Islet of Langerhans (tissue), 1 donor: Measurements from ENCODE around the gene GMPR.
"Not testable (repeated sequence)": the region's sequence is repeated elsewhere in the genome, so short reads cannot be mapped to it uniquely, and the experiment has no call there.

Source experiments
- FAIRE-seq: peaks from one replicate; lab custom pipeline; 2011; peaks lifted over from hg19 to GRCh38; lab: Jason Lieb, UNC

Gene GMPR

DNA sequence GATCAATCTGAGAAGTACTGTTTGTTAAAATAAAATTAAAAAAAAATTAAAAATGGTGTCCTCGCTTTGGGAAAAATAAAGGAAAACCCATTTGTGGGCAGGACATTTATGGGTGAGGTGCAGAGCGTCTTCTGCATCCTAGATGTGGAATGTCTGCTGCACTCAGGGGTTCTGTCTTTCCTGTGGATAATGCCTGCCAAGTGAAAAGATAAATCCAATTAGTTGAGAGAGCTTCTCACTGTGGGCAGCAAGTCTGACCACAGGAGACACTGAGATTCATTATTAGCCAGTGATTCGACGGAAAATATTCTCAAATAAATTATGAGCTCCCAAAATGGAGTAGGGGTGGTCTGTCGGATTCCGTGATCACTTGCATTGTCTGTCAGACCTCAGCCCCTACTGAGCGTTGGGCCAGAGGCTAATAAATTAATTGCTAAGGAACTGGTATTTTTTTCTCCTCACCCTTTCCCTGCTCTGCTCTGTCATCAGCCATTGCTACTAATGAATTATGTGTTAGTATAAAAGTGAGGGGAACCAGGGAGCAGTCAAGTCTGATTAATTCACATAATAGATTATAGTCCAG is 10.0 kb downstream of the GMPR start:
- no peak for FAIRE-seq

DNA sequence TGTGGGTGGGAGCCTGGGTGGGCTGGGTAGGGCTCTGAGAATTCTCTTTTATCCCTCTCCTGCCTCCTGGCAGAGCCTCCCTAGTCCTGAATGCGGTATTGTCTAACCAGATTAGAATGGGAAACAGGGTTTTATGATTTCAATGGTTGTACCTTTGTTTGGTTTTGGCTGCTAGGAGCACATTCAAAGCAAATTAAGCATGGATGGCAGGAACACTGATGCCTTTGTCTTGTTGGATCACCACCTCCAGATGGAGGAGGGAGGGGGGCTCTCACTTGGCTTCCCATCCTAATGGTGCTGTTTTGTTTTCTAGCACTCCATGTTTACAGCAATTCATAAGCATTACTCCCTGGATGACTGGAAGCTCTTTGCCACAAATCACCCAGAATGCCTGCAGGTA is 11.6 kb downstream of the GMPR start:
- no peak for FAIRE-seq

DNA sequence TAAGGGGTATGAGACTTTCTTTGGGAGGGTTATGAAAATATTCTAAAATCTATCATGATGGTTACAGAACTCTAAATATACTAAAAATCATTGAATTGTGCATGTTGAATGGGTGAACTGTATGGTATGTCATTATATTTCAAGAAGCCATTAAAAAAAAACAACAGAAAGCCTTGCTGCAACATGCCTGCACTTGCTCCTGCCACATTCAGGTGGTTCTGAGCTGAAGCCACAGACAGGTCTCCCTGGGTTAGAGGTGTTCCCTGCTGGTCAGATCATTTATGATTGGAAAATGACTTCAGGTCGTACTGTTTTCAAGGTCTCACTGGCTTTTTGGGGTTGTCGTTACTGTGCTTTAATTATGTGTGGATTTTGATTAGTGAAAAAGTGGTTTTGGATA is 13.3 kb downstream of the GMPR start:
- FAIRE-seq: no peak

DNA sequence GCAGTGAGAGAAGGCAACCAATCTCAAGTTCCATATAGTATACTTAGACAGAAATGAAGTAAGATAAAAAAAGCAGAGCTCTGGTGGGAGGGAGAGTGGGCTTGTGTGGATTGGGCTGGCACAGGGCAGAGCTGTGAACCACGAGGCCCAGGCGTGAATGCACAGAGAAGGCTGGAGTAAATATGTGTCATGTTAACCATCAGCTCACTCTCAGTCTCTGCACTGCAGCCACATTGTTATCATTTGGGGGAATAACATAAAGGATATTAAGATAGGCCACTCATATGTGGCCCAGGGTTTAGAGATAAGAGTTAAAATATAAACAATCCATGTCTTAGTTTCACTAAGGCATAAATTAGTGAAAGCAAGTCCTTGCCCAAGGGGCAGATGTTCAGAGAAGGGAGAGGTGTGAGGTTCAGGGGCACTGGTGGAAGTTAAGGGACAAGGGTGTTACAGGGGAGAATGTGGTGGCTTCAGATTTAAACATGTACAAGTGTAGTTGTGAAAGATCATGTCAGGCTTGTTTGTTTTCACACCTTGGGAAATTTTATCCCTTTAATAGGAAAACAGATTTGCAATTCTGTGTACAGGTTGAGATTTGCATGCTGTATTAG is 14.4 kb downstream of the GMPR start:
- no peak for FAIRE-seq

DNA sequence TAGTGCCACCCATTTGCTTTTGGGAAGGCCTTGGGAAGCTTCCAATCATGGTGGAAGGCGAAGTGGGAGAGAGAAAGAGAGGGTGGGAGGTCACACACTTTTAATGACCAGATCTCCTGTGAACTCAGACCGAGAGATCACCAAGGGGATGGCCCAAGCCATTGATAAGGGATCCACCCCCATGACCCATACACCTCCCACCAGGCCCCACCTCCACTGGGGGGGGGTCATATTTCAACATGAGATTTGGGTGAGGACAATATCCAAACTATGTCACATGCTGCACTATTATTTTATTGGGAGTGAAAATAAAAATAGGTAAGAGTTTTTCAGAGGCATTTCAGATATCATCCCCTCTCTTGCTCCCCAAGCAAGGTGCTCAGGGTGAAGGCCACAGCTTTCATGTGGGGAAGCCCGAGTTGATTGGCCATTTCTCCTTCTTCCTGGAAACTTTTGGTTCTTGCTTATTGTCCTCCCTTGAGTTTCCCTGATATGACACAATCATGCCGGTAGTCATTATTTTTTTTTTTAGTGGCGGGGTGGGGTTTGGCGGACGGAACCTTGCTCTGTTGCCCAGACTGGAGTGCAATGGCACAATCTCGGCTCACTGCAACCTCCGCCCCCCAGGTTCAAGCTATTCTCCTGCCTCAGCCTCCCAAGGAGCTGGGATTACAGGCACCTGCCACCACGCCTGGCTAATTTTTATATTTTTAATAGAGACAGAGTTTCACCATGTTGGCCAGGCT is 15.2 kb downstream of the GMPR start:
- FAIRE-seq: no peak

DNA sequence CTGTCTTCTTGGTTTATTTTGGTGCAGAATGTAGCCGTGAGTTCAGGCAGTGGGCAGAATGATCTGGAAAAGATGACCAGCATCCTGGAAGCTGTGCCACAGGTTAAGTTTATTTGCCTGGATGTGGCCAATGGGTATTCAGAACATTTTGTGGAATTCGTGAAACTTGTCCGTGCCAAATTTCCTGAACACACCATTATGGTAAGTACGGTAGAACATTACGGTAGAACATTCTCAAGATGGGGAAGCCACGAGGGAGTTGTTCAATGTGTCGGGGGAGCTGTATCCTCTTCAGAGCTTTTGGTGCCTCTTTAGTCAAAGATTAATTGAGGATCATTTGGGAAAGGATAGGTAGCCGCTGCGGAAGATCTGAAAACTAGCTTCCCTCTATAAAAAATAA is 16.1 kb downstream of the GMPR start:
- no peak for FAIRE-seq

DNA sequence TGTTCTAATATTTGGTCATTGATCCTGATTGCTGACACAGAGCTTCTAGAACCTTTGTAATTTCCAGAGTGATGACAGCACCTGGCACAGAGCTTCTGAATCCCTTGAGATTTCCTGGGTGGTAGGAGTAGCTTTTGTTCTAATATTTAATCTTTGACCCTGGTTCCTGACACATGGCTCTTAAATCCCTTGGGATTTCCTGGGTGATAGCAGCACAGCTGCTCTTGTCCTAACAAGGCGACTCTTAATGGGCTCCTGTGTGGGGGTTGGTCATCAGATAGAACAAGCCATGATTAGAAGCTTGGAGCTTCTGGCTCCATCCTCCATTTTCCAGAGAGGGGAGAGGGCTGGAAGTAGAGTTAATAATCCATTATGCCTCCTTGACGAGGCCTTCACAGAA is 18.4 kb downstream of the GMPR start:
- FAIRE-seq: no peak

DNA sequence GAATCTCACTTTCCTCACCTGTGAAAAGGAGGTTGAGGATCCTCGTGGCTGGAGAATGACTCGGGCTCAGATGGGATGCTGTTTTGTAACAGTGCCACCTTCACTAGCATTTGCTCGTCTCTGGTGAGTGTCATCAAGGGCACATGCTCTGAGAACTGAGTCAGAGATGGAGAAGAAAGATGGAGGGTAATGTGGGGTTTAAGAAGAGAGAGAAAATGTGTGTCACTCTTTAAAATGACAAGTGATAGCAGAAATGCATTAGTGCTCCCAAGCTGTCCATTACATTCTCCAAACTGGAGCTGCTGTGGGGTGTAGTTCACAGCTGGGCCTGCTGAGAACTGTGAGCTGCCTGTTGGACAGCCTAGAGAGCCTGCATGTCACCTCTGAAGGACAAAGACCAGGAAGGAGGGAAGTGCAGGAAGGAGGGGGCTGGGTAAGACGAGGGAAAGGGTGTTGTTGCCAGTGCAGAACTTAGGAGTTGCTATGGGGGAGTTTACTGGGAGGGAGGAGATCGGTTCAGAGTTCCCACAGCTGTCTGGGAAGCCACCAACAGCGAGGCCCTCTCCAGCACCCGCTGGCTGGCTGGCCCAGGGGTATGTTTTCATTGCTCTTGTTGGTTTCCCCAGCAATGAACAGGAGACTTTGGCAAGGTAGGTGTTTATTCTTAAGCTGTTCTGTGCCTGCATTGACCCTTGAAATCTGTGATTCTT is 19.8 kb downstream of the GMPR start:
- FAIRE-seq: no peak

DNA sequence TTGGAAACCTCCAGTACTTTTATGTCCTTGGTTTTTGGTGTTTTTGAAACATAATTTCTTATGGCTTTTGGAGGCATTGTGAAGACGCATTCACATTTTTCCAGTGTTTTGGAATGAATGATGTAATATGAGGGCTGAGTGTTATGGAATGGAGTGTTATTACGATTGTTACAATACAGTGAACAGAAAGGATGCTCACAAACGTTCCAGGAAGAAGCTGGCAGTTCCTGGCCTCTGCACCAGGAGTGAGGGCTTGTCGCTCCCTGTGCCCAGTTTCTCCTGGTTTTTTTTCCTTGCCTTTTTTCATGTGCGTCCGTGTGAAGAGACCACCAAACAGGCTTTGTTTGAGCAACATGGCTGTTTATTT is 20.3 kb downstream of the GMPR start:
- FAIRE-seq: no peak

DNA sequence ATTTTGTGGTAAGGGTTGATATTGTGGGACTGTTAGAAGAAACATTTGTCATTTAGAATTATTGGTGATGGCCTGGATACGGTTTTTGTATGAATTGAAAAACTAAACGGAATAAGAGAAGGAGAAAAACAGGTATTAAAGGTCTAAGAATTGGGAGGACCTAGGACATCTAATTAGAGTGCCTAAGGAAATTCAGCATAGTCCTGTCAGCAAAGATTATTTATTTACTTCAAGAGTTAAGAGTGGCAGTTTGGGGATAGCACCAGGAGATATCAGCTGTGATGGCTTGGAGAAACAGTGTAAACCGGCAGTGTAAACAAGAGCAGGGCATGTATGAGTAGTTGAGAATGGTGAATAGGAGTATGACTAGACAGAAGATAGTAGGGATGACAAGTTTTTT is 21.2 kb downstream of the GMPR start:
- FAIRE-seq: not testable (repeated sequence)

DNA sequence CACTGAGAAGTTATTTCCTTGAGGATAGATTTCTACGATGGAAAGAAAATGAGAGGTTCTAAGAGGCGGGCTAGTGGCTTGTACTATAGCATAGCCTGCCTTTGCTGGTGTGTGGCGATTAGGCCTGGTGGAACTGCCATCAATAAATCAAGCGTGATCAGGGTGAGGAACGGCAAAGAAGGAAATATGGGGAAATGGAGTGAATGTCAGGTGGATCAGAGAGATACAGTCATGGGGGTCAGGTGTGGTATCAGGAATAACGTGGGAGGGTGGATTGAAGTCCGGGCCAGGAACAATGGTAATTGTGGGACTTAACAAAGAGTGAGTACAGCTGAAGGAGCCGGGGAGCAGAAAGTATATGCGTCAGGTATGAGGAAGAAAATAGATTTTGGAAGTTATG is 22.2 kb downstream of the GMPR start:
- FAIRE-seq: not testable (repeated sequence)

DNA sequence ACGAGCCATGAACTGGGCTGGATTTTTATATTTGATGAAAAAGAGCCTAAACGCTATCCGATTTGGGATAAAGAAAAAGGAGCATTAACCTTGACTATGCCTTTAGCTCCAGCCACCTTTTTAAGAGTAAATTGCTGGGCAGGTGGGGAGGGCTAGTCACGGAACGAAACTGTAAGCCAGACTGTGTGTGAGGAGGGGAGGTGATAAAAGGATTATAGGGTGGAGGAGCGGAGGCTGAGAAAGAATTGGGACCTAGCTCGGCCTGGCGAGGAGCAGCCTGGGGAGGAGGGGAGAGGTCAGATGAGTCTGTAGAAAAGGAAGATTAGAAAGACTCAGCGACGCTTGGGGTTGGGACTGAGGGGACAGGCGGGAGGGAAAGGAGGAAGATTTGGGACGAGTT is 24.4 kb downstream of the GMPR start:
- not testable (repeated sequence) for FAIRE-seq

DNA sequence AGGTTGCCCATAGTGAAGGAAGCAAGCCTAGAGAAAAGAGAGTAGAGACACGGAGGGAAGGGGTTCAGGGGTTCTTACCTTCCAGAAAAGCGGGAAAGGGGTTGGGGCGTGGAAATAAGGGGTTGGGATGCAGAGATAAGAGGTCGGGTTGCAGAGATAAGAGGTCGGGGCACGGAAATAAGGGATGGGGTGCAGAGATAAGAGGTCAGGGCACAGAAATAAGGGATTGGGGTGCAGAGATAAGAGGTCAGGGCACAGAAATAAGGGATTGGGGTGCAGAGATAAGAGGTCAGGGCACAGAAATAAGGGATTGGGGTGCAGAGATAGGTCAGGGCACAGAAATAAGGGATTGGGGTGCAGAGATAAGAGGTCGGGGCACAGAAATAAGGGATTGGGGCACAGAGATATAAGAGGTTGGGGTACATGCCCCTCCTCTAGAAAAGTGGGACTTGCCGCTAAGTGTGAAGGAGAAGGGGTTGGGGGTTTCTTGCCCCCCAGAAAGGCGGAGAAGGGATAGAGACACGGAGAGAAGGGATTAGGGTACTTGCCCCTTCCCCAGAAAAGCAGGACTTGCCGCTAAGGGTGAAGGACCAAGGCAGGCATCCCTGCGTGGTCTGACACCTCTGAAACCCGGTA is 25.2 kb downstream of the GMPR start:
- FAIRE-seq: not testable (repeated sequence)

DNA sequence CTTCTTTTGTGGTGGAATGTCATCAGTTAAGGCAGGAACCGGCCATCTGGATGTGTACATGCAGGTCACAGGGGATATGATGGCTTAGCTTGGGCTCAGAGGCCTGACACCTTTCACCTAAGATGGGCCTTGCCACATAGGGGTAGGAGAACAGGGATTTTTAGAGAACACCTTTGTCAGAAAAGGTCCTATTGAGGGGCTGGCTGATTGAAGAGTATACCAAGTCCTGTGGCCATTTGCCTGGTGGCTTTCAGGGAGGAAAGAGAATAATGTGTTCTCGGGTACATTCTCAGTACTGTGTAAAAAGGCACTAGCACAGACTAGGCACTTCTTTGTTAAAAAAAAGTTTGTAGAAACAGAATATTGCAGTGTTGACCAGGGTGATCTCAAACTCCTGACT is 26.4 kb downstream of the GMPR start:
- FAIRE-seq: no peak

DNA sequence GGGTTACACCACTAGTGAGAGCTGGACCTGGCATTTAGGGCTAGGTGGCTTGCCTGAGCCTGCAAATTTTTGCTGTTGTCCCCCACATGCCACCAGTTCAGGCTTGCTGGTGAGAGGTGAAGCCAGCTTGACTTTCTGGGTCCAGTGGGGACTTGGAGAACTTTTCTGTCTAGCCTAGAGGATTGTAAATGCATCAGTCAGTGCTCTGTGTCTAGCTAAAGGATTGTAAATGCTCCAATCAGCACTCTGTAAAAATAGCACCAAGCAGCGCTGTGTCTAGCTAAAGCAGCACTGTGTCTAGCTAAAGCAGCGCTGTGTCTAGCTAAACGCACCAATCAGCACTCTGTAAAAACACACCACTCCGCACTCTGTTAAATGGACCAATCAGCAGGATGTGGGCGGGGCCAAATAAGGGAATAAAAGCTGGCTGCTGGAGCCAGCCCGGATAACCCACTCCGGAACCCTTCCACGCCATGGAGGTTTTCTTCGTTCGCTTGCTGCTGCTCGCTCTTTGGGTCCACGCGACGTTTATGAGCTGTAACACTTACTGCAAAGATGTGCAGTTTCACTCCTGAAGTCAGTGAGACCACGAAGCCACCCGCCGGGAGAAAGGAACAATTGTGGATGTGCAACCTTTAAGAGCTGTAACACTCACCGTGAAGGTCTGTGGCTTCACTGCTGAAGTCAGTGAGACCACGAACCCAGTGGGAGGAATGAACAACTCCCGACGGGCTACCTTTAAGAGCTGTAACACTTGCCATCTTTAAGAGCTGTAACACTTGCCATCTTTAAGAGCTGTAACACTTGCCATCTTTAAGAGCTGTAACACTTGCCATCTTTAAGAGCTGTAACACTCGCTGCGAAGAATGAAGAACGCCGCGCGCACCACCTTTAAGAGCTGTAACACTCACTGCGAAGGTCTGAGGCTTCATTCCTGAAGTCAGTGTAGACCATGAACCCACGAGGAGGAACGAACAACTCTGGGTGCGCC is 27.3 kb downstream of the GMPR start:
- FAIRE-seq: no peak

DNA sequence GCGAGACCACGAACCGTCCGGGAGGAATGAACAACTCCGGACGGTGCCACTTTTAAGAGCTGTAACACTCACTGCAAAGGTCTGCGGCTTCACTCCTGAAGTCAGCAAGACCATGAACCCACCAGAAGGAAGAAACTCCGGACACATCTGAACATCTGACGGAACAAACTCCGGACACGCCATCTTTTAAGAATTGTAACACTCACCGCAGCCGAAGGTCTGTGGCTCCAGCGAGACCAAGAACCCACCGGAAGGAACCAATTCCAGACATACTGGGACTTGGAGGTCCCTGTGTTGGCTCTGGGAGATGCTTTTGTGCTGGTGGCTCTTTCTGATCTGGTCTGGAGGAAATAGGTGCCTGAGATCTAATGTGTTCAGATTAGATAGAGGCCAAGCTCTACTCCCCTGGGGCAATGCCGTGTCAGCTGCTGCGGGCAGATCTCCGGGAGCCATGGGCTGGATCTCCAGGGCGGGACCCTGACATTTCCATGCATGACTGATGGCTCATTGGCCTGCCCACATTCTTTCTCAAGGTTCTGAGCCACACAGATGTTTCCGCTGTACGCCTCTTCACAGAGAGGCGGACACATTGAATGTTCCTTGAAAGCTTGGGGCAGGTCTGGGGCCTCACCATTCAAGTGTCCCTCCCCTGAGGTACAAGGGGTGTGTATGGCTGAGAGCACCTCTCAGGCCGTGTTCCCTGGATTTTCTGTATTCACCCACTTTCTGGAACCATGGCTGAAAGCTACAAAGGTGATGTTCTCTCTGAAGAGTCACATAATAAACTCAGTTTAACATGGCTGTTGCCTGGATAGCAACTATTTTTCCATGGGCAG is 29.3 kb downstream of the GMPR start:
- FAIRE-seq: no peak

DNA sequence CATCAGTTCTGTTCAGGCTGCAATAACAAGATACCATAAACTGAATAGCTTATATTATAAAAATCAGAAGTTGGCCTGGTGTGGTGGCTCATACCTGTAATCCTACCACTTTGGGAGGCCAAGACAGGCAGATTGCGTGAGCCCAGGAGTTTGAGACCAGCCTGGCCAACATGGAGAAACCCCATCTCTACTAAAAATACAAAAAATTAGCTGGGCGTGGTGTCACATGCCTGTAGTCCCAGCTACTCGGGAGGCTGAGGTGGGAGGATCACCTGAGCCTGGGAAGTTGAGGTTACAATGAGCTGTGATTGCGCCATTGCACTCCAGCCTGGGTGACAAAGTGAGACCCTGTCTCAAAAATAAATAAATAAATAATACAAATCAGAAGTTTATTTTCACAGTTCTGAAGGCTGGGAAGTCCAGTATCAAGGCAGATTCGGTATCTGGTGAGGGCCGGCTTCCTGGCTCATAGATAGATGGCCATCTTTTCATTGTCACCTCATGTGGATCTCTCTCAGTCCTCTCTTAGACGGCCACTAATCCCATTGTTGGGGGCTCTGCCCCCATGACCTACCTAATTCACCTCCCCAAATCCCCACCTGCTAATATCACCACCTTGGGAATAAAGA is 31.2 kb downstream of the GMPR start:
- not testable (repeated sequence) for FAIRE-seq

DNA sequence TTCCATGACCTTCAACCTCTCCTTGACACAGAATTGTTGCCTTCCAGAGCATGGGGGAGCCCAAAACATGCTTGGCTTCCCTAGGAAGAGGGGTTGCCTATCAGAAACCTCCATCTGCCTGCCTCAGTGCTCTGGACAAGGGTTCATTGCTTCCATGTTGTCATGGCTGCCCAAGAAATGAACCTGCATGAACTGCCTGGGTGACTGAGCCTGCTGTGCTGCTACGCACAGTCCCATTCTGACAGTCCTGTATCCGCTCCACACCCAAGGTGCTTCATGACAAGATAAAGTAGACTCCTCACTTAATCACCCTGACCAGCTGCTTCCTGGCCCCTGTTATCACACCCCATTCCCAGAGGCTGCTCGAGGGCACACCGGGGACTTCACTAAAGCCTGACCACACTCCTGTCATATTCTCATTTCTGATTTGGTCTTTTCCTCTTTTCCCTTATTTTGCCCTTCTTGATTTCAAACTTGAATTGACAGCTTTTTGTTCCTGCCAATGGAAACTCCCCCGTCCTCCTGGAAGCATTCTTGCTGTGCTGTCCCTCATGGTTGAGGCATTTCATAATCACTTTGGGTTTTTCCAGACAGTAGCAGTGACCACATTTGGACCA is 31.9 kb downstream of the GMPR start:
- no peak for FAIRE-seq

DNA sequence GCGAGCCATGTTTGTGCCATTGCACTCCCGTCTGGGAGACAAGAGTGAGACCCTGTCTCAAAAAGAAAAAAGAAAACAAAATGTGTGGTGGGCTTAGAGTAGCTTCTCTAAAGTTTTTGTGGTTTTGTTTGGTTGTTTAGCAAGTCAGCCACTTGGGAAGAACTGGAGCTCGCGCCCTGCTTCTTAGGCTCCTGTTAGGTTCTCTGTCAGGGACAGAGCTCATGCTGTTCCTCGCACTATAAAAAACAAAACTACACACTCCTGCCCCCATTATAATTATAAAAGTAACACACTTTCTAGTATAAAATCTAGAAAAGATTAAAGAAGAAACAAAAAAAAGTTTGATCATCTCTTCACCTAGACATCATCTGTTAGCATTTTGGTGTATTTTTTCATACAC is 33.0 kb downstream of the GMPR start:
- FAIRE-seq: no peak

DNA sequence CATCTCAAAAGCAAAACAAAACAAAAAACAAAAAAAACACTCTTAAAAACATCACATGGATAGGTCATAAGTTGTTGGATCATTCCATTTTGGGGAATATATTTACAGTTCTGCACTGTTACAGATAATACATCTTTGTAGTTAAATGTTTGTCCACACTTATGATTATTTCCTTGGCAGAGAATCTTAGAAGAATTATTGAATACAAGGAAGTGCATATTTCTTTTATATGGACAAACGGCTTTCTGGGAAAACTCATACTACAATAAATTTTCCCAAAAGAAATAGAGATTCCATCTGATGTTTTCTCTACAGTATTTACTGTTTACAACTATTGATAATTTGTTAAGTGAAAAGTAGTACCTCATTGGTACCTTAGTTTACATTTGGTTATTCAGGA is 33.8 kb downstream of the GMPR start:
- no peak for FAIRE-seq
